ENCODE measurements around the gene ATG4A.
A peak's percentile ranks its signal among the peaks of the same experiment; 100 is the strongest.

Gene ATG4A

GRCh38 chrX:108091264-108091877, at the start of gene ATG4A, which contains the start of gene PSMD10:
Gene ATG4A (plus strand): TSS chrX:108091778. CDS start chrX:108091827, 49 bp downstream.
Gene PSMD10 (minus strand): TSS chrX:108091542. CDS start chrX:108091520, 22 bp downstream.
- DNase-seq (ENCODE audit: low read depth in 4 of 4, low spot score in 1 of 4) = peak; percentile 58 to 78 (median 68)

GRCh38 chrX:108044554-108045256, 46.9 kb upstream of the ATG4A start, which contains the start of gene VSIG1:
Gene VSIG1 (plus strand): TSS chrX:108045065. CDS start chrX:108045131, 66 bp downstream.
- no peak for DNase-seq (ENCODE audit: low read depth in 4 of 4, low spot score in 1 of 4)

- DNase-seq (ENCODE audit: low read depth in 4 of 4, low spot score in 1 of 4) = no peak
Measured at GRCh38 chrX:108049649-108050048, 41.9 kb upstream of the ATG4A start.

DNA sequence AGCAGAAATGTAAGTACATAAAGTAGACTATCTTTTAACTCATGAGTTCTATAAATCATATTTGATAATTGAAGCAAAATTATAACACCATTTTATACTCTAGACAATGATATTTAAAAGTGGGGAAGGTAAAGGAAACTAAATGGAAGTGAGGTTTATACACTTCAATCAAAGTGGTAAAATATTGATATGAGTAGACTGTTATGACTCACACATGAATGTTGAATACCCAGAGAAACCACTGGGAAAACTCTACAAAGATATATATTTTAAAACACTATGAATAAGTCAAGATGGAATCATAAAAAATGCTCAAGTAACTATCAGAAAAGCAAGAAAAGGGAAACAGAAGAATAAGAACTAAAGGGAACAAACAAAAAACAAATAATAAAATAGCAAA, 38.4 kb upstream of the ATG4A start:
- DNase-seq (ENCODE audit: low read depth in 4 of 4, low spot score in 1 of 4) = no peak

DNA sequence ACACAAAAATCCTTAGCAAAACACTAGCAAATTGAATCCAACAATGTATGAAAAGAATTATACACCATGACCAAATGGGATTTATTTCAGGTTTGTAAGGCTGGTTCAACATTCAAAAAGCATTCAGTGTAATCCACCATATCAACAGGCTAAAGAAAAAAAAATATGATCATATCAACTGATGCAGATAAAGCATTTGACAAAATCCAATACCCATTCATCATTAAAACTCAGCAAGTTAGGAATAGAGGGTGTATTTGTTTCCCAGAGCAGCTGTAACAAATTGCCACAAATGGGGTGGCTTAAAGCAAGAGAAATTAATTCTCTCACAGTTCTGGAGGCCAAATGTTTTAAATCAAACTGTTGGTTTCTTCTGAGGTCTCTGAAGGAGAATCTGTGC, 36.0 kb upstream of the ATG4A start:
- no peak for DNase-seq (ENCODE audit: low read depth in 4 of 4, low spot score in 1 of 4)

- no peak for DNase-seq (ENCODE audit: low read depth in 4 of 4, low spot score in 1 of 4)
Measured at GRCh38 chrX:108059801-108060200, 31.8 kb upstream of the ATG4A start.

DNA sequence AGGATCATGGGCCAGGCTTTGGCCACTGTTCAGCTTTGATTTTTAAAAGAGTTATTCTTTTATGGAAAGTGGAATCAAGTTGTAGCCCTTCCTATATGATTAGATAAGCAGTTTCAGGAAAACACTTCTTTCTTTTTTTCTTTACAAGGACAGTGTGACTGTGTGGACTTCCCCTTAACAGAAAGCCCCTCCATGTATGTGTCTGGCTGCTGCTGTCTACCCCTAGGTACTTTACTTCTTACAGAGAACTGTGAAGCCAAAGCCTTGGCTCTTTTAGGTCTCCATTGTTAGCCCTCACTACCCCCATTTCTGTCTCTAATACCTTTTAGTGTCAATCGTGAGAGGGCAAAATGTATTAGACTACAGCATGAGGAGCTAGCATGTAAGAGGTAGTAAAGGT, 27.6 kb upstream of the ATG4A start:
- no peak for DNase-seq (ENCODE audit: low read depth in 4 of 4, low spot score in 1 of 4)

GRCh38 chrX:108064613-108065012, 27.0 kb upstream of the ATG4A start:
- no peak for DNase-seq (ENCODE audit: low read depth in 4 of 4, low spot score in 1 of 4)

GRCh38 chrX:108068121-108068520, 23.5 kb upstream of the ATG4A start:
- DNase-seq (ENCODE audit: low read depth in 4 of 4, low spot score in 1 of 4) = no peak

- DNase-seq (ENCODE audit: low read depth in 4 of 4, low spot score in 1 of 4) = no peak
Measured at GRCh38 chrX:108070891-108071290, 20.7 kb upstream of the ATG4A start.

- no peak for DNase-seq (ENCODE audit: low read depth in 4 of 4, low spot score in 1 of 4)
Measured at GRCh38 chrX:108071578-108071977, 20.0 kb upstream of the ATG4A start.

DNA sequence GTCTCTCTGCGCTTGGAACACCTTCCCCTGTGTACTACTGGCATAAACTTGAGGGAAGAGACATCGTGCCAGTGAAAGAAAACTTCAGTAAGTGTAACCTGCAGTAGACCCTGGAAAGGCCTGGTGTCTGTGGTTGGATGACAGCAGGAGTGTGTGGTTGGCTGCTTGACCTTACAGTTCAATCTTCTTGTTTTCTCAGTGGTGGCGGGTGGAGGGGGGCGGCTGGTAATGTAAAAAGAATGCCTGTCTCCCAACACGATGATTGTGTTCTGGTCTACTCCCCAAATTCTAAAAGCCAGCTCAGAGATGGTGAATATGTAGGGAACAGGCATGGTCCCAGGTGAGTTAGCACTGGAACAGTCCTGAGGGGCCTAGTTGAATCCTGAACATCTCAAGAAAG, 18.8 kb upstream of the ATG4A start:
- no peak for DNase-seq (ENCODE audit: low read depth in 4 of 4, low spot score in 1 of 4)

DNA sequence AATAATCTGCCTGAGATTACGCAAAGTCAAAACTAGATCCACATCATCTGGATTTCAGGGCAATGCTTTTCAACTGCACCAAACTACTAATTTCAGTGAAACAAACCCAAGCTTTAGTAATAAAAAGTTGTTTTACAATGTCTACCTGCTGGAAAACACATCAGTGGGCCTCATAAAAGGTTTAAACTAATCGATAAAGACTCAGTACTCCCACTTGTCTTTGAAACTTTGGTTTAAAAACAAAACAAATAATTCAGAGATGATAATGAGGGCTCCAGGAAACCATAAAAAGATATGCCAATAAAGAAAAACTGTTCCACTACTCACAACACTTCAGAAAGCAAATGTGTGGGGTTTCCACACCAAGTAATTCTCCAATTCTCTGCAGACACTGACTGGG, 10.5 kb upstream of the ATG4A start:
- no peak for DNase-seq (ENCODE audit: low read depth in 4 of 4, low spot score in 1 of 4)

- DNase-seq (ENCODE audit: low read depth in 4 of 4, low spot score in 1 of 4) = no peak
Measured at GRCh38 chrX:108087792-108088191, 3.8 kb upstream of the ATG4A start.

- DNase-seq (ENCODE audit: low read depth in 4 of 4, low spot score in 1 of 4) = no peak
Measured at GRCh38 chrX:108088511-108088910, 3.1 kb upstream of the ATG4A start.

DNA sequence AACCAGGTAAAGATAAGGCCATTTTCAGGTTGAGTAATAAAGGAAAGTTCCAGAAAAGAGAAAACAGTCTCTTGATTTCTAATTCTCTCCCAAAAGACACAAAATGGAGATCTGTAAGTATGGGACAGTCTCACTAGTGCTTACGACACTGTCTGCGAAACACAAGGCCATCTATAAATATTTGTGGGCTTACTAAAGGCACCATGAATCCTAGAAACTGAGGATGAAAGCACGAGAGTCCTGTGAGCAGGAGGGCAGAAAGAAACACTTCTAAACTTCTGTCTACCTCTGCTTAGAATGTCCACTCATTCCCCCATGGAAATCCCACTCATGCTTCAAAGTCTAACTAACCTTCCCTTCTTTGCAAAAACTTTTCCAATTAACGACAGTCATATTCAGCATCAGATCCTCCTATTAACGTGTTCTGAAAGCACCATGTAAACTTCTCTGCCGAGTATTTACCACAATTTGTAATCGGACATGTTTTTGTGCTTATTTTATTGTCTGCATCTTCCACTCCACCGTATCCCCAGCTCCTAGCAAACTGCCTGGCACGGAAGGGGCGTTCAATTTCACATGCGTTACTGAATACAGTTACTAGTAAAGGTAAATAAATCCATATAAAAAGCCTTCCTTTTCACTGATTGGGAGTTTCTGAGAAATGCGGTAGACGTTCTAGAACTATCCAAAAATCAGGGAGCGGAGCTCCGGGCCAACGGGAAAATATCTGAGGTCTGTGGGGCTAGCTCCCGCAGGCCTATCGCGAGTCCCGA, 901 bp upstream of the ATG4A start:
- DNase-seq (ENCODE audit: low read depth in 4 of 4, low spot score in 1 of 4) = no peak

DNA sequence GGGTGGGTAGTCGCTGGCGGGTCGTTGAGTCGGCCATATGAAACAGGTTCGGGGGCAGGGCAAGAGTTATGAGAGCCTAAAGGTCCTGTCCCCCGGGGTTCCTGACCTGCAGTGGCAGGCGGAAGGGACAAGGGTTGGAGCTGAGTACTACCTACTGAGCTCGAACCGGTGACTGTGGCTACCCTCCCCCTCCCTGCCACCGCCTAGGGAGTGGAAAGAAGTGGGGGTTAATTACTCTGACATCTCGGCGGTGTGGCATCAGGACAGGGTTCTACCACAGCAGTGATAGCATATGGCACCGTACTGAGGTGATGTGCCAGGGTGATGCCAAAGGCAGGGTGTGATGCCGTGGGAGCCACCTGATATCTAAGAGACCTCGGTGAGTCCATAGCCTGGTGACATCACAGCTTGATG, 307 bp downstream of the ATG4A start:
- DNase-seq (ENCODE audit: low read depth in 4 of 4, low spot score in 1 of 4) = no peak

DNA sequence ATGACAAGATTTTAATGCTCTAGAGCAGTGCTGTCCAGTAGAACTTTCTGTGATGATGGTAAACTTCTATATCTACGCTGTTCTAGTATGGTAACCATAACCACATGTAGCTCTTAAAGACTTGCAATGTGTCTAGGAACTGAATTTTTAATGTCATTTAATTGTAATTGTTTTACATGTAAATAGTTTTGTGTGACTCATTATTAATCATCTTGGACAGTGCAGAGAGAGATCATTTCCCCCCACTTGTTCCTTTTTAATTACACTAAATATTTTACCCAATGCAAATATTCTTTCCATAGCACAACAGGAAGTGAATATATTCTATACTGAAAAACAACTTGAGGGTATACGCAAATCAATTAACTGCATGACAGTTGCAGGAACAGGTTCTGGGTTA, 5.8 kb downstream of the ATG4A start:
- no peak for DNase-seq (ENCODE audit: low read depth in 4 of 4, low spot score in 1 of 4)

- no peak for DNase-seq (ENCODE audit: low read depth in 4 of 4, low spot score in 1 of 4)
Measured at GRCh38 chrX:108105473-108105872, 13.9 kb downstream of the ATG4A start.

DNA sequence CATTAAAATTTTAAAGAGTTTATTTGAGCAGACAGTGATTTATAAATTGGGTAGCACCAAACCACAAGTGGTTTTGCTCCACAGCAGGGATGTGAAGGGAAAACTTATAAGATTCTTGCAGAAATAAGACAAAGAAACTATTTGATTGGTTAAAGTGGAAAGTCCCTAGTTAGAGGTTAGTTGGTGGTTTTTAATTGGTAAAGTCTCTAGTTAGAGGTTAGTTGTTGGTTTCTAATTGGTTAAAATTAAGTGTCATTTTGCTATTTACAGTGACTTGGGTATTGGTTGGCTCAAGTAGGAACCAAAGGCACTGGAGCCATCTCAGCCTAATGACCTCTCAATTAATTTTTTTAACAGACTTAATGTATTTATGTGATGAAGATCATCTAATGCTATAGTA, 23.0 kb downstream of the ATG4A start:
- DNase-seq (ENCODE audit: low read depth in 4 of 4, low spot score in 1 of 4) = no peak

- no peak for DNase-seq (ENCODE audit: low read depth in 4 of 4, low spot score in 1 of 4)
Measured at GRCh38 chrX:108117988-108118387, 26.4 kb downstream of the ATG4A start.

DNA sequence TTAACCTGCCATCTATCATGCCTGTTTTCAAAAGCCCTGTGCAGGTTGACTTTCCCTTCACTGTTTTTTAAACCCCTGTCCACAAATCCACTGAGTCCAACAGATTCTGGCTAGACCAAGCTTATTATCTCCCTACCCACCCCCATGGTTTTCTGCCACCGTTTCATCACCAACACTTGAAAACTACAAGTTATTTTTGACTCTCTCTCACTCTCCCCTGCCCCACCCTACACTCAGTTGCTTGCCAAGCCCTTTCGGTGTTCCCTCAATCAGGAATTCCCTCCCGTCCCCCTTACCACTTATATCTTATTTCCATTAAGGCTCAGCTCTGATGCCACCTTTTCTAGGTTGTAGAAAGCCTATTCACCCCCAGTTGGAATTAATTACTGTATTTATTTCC, 29.7 kb downstream of the ATG4A start:
- DNase-seq (ENCODE audit: low read depth in 4 of 4, low spot score in 1 of 4) = no peak
